HEK293 (cell line): ENCODE data around the gene MAEA.

ENCODE experiments used
- CTCF ChIA-PET: fragments of 350-600 bp; formaldehyde crosslinking; extraction: SDS; loops from one replicate; lab custom pipeline; 2021; ENCODE audit warnings: antibody characterized with exemption; lab: Yijun Ruan, JAX
- POLR2A ChIA-PET: fragments of 300-600 bp; formaldehyde crosslinking; extraction: SDS; loops from one replicate; lab custom pipeline; 2020; ENCODE audit warnings: antibody characterized with exemption, inconsistent platforms; lab: Yijun Ruan, JAX
- H3K27ac ChIP-seq: fragments of 200-500 bp; sonication (Bioruptor generic); 2 replicates; pipeline ENCODE4 v1.5.1; 2014; ENCODE audit warnings: low read depth, low read length, control low read depth, inconsistent platforms; ENCODE audit errors: extremely low read depth
- H3K36me3 ChIP-seq, 2 experiments: fragments of 200-500 bp in 1 of 2; sonication (Bioruptor generic) in 1 of 2; 1 replicate in 1 of 2; 2 replicates in 1 of 2; pipeline ENCODE4 v1.5.1; 2014 to 2017; ENCODE audit warnings: inconsistent platforms in 2 of 2, low read length in 2 of 2; ENCODE audit not compliant: control insufficient read depth in 2 of 2, insufficient read depth in 1 of 2
- H3K4me1 ChIP-seq: fragments of 200-500 bp; sonication (Bioruptor generic); 2 replicates; pipeline ENCODE4 v1.5.1; 2014; ENCODE audit warnings: mild to moderate bottlenecking, low read length, inconsistent platforms; ENCODE audit not compliant: control insufficient read depth, insufficient read depth
- H3K4me3 ChIP-seq: 2 replicates; pipeline ENCODE4 v1.5.1; 2011; ENCODE audit warnings: low read depth, mild to moderate bottlenecking, control low read depth, low read length, moderate library complexity
- H3K9me3 ChIP-seq: fragments of 200-500 bp; sonication (Bioruptor generic); 2 replicates; pipeline ENCODE4 v1.5.1; 2014; ENCODE audit warnings: low read depth, low read length, inconsistent platforms; ENCODE audit not compliant: control insufficient read depth, insufficient read depth
- GLI4 ChIP-seq: fragments of 450-650 bp; formaldehyde crosslinking; IDR thresholded peaks from 2 replicates; pipeline ENCODE4 v1.5.1; 2016; ENCODE audit warnings: missing biosample characterization, missing genetic modification characterization
- MYNN ChIP-seq: fragments of 450-650 bp; formaldehyde crosslinking; IDR thresholded peaks from 2 replicates; pipeline ENCODE4 v1.5.1; 2016; ENCODE audit warnings: missing biosample characterization, missing genetic modification characterization, borderline replicate concordance
- MZF1 ChIP-seq: fragments of 450-650 bp; formaldehyde crosslinking; IDR thresholded peaks from 2 replicates; pipeline ENCODE4 v1.5.1; 2017; ENCODE audit warnings: missing biosample characterization, missing genetic modification characterization, borderline replicate concordance
- OSR2 ChIP-seq: fragments of 450-650 bp; formaldehyde crosslinking; IDR thresholded peaks from 2 replicates; pipeline ENCODE4 v1.5.1; 2016; ENCODE audit warnings: missing biosample characterization, missing genetic modification characterization
- ZBTB8A ChIP-seq: fragments of 450-650 bp; formaldehyde crosslinking; IDR thresholded peaks from 2 replicates; pipeline ENCODE4 v1.5.1; 2016; ENCODE audit warnings: missing biosample characterization, missing genetic modification characterization
- ZNF138 ChIP-seq: fragments of 450-650 bp; formaldehyde crosslinking; IDR thresholded peaks from 2 replicates; pipeline ENCODE4 v1.5.1; 2016; ENCODE audit warnings: missing biosample characterization, missing genetic modification characterization, borderline replicate concordance
- ZNF148 ChIP-seq: fragments of 450-650 bp; formaldehyde crosslinking; IDR thresholded peaks from 2 replicates; pipeline ENCODE4 v1.5.0; 2017; ENCODE audit warnings: missing biosample characterization, missing genetic modification characterization, borderline replicate concordance
- ZNF157 ChIP-seq: fragments of 450-650 bp; formaldehyde crosslinking; IDR thresholded peaks from 2 replicates; pipeline ENCODE4 v1.5.1; 2016; ENCODE audit warnings: missing biosample characterization, missing genetic modification characterization
- ZNF202 ChIP-seq: fragments of 450-650 bp; formaldehyde crosslinking; IDR thresholded peaks from 2 replicates; pipeline ENCODE4 v1.5.1; 2016; ENCODE audit warnings: missing biosample characterization, missing genetic modification characterization, borderline replicate concordance
- ZNF248 ChIP-seq: fragments of 450-650 bp; formaldehyde crosslinking; IDR thresholded peaks from 2 replicates; pipeline ENCODE4 v1.5.1; 2017; ENCODE audit warnings: missing biosample characterization, missing genetic modification characterization
- ZNF324 ChIP-seq: fragments of 450-650 bp; formaldehyde crosslinking; IDR thresholded peaks from 2 replicates; pipeline ENCODE4 v1.5.1; 2016; ENCODE audit warnings: missing biosample characterization, missing genetic modification characterization
- ZNF514 ChIP-seq: fragments of 450-650 bp; formaldehyde crosslinking; IDR thresholded peaks from 2 replicates; pipeline ENCODE4 v1.5.1; 2016; ENCODE audit warnings: missing biosample characterization, missing genetic modification characterization
- ZNF530 ChIP-seq: fragments of 450-650 bp; formaldehyde crosslinking; IDR thresholded peaks from 2 replicates; pipeline ENCODE4 v1.5.1; 2016; ENCODE audit warnings: low read depth, missing biosample characterization, missing genetic modification characterization
- ZNF658 ChIP-seq: fragments of 450-650 bp; formaldehyde crosslinking; IDR thresholded peaks from 2 replicates; pipeline ENCODE4; 2016; ENCODE audit warnings: missing biosample characterization, missing genetic modification characterization
- ZNF692 ChIP-seq: fragments of 450-650 bp; formaldehyde crosslinking; IDR thresholded peaks from 2 replicates; pipeline ENCODE4 v1.5.1; 2016; ENCODE audit warnings: missing biosample characterization, missing genetic modification characterization
- ZNF843 ChIP-seq: fragments of 450-650 bp; formaldehyde crosslinking; IDR thresholded peaks from 2 replicates; pipeline ENCODE4 v1.5.1; 2016; ENCODE audit warnings: missing biosample characterization, missing genetic modification characterization
- TF ChIP-seq, protein P1 (sequence below): fragments of 450-650 bp; formaldehyde crosslinking; IDR thresholded peaks from 2 replicates; pipeline ENCODE4 v1.5.1; 2016; ENCODE audit warnings: missing biosample characterization, missing genetic modification characterization
- TF ChIP-seq, protein P2 (sequence below): fragments of 450-650 bp; formaldehyde crosslinking; IDR thresholded peaks from 2 replicates; pipeline ENCODE4 v1.5.1; 2016; ENCODE audit warnings: missing biosample characterization, missing genetic modification characterization

The MAEA gene

DNA sequence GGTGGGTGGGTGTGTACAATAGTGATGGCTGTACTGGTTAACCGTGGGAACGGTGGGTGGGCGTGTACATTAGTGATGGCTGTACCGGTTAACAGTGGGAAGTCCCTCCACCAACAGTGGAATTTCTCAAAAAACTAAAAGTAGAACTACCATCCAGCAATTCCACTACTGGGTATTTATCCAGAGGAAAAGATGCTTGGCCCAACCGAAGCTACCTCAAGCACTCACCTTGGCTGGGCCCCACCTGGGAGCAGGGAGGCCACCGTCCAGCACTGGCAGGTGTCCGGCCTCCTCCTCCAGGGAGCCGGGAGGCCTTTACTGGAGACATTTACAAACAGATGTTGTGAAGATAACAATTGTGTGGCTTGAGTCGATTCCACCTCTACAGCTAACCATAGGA is 6.0 kb upstream of the MAEA start:
- CTCF ChIA-PET: no interaction called here

GRCh38 chr4:1285151-1285789 is 4.4 kb upstream of the MAEA start:
- H3K4me1 ChIP-seq: no peaks in the 10 kb centered on the region
- CTCF ChIA-PET: interaction anchor here (1.0 to 1.4 kb wide), 2 partner anchors 11 to 154 kb away, joined by 3 to 4 read pairs; no protein-coding TSS in a partner anchor
- POLR2A ChIA-PET: no interaction called here
- H3K36me3 ChIP-seq: no peaks in the 10 kb centered on the region
- H3K4me3 ChIP-seq: no peak overlapping the region
- no peaks in the 10 kb centered on the region for H3K9me3 ChIP-seq
- no peak overlapping the region for H3K27ac ChIP-seq
- TF ChIP-seq ZNF843 (tag by site-specific recombination) (no peak), OSR2 (tag by site-specific recombination) (no peak), ZNF692 (tag by site-specific recombination) (no peak), ZNF157 (no peak), MZF1 (no peak), ZNF138 (tag by site-specific recombination) (no peak), ZNF324 (tag by site-specific recombination) (no peak), ZNF514 (tag by site-specific recombination) (no peak), ZNF658 (tag by site-specific recombination) (no peak), ZNF248 (no peak), ZNF148 (tag by site-specific recombination) (no peak)
- TF ChIP-seq, protein P1, sequence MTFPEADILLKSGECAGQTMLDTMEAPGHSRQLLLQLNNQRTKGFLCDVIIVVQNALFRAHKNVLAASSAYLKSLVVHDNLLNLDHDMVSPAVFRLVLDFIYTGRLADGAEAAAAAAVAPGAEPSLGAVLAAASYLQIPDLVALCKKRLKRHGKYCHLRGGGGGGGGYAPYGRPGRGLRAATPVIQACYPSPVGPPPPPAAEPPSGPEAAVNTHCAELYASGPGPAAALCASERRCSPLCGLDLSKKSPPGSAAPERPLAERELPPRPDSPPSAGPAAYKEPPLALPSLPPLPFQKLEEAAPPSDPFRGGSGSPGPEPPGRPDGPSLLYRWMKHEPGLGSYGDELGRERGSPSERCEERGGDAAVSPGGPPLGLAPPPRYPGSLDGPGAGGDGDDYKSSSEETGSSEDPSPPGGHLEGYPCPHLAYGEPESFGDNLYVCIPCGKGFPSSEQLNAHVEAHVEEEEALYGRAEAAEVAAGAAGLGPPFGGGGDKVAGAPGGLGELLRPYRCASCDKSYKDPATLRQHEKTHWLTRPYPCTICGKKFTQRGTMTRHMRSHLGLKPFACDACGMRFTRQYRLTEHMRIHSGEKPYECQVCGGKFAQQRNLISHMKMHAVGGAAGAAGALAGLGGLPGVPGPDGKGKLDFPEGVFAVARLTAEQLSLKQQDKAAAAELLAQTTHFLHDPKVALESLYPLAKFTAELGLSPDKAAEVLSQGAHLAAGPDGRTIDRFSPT (tag by site-specific recombination): no peak
- TF ChIP-seq, protein P2, sequence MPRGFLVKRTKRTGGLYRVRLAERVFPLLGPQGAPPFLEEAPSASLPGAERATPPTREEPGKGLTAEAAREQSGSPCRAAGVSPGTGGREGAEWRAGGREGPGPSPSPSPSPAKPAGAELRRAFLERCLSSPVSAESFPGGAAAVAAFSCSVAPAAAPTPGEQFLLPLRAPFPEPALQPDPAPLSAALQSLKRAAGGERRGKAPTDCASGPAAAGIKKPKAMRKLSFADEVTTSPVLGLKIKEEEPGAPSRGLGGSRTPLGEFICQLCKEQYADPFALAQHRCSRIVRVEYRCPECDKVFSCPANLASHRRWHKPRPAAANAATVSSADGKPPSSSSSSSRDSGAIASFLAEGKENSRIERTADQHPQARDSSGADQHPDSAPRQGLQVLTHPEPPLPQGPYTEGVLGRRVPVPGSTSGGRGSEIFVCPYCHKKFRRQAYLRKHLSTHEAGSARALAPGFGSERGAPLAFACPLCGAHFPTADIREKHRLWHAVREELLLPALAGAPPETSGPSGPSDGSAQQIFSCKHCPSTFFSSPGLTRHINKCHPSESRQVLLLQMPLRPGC: no peak

More for the DNA sequence above, 6.0 kb upstream of the MAEA start:
- no peak overlapping the region for H3K27ac ChIP-seq
- no peak for TF ChIP-seq ZNF202
- TF ChIP-seq GLI4 (tag by site-specific recombination): no peak
- no peak for TF ChIP-seq ZBTB8A (tag by site-specific recombination)
- no peak for TF ChIP-seq MYNN (tag by site-specific recombination)
- TF ChIP-seq ZNF530 (tag by site-specific recombination): no peak
- no peaks in the 10 kb centered on the region for H3K9me3 ChIP-seq
- H3K4me1 ChIP-seq: no peaks in the 10 kb centered on the region
- no peaks in the 10 kb centered on the region for H3K36me3 ChIP-seq
- H3K4me3 ChIP-seq: no peak overlapping the region
- POLR2A ChIA-PET: no interaction called here
